GM18867 (cell line): Measurements from ENCODE around the gene C3orf52.

Experiments
- ATAC-seq: cut with Tn5 transposase; IDR thresholded peaks from one replicate; pipeline ENCODE4 v1.9.1; 2021; ENCODE audit warnings: mild to moderate bottlenecking, moderate library complexity; ENCODE audit not compliant: unreplicated experiment

The C3orf52 gene

GRCh38 chr3:112133626-112134334 lies 47.6 kb downstream of the C3orf52 start:
- no peak for ATAC-seq

GRCh38 chr3:112134335-112135124 lies 48.3 kb downstream of the C3orf52 start:
- no peak for ATAC-seq

GRCh38 chr3:112136046-112136445 lies 49.9 kb downstream of the C3orf52 start:
- no peak for ATAC-seq

- ATAC-seq = peak; percentile 31
Observed at GRCh38 chr3:112136959-112137693, 50.9 kb downstream of the C3orf52 start.

- no peak for ATAC-seq
Observed at GRCh38 chr3:112137781-112138180, 51.6 kb downstream of the C3orf52 start.

- no peak for ATAC-seq
Observed at GRCh38 chr3:112138219-112138969, 52.2 kb downstream of the C3orf52 start.

GRCh38 chr3:112140584-112140983 lies 54.4 kb downstream of the C3orf52 start:
- no peak for ATAC-seq

- ATAC-seq = no peak
Observed at GRCh38 chr3:112141293-112141692, 55.1 kb downstream of the C3orf52 start.

- ATAC-seq = peak; percentile 80
Observed at GRCh38 chr3:112143251-112143650, 57.1 kb downstream of the C3orf52 start.

GRCh38 chr3:112143689-112144088 lies 57.5 kb downstream of the C3orf52 start:
- ATAC-seq = no peak

- no peak for ATAC-seq
Observed at GRCh38 chr3:112149136-112149535, 62.9 kb downstream of the C3orf52 start.

GRCh38 chr3:112167758-112168157 lies 81.6 kb downstream of the C3orf52 start:
- ATAC-seq = peak; percentile 70
